GM21515 (cell line): ENCODE data around the gene NPC1.

Source experiments
- ATAC-seq: cut with Tn5 transposase; IDR thresholded peaks from one replicate; pipeline ENCODE4 v1.9.1; 2021; ENCODE audit not compliant: unreplicated experiment

NPC1 gene

DNA sequence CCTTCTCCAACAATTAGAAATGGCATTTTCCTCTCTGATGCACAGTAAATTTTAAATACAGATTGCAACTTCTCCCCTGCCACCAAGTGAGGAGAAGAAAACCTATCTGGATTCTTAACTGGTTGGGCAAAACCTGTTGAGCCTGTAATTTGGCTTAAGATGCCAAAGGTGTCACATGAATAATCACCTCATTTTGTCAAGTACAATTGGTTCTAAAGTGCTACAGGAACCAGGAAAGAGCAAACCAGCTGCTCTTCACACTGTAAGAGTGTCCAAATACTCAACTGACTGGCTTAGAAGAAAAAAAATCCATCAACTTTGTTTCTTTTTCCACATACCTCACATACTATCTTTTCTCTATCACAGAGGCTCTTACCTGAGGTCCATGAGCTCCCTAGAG, 35.4 kb downstream of the NPC1 start:
- no peak for ATAC-seq

DNA sequence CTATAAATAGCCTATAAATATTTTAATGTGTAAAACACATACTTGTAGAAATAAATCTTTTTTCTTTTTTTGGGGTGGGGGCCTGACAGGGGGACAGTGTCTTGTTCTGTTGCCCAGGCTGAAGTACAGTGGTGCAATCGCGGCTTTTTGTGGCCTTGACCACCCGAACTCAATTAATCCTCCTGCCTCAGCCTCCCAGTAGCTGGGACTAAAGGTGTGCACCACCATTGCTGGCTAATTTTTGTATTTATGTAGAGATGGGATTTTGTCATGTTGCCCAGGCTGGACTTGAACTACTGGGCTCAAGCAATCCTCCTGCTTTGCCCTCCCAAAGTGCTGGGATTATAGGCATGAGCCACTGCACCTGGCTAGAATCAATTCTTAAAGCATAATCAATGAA, 37.6 kb downstream of the NPC1 start:
- no peak for ATAC-seq

DNA sequence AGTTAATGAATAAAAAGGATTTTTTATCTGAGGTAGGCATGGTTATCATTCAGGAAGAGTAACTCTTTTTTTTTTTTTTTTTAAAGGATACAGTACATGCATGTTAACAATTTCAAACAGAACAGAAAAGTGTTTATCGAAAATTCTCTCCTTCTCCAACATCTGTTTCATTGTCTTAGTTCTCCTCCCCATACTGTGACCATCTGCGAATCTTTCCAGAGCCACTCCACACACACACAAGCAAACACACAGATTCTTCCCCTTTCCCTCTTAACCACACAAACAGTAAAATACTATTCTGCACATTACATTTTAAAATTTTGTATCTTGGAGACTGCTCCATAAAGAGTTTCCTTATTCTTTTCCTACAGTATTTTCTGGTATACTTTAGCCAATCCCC, 38.0 kb downstream of the NPC1 start:
- ATAC-seq, result no peak

DNA sequence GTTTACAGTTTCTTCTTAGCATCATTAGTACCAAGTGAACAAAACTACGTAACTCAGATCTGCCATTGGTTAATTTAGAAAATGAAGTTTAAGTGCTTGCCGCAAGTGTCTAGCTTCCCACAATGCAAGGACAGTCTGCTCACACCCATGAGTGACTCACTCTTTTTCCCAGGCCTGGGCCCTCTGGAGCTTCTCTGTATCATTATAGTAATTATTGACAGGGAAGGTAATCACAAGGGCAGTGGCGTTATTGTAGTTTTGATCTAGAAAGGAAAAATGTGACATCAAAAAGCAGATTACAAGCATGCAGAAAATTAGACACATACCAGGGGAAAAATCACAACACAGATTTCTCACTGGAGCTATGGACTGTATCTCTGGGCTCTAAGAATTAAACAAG, 38.5 kb downstream of the NPC1 start:
- ATAC-seq, result no peak

DNA sequence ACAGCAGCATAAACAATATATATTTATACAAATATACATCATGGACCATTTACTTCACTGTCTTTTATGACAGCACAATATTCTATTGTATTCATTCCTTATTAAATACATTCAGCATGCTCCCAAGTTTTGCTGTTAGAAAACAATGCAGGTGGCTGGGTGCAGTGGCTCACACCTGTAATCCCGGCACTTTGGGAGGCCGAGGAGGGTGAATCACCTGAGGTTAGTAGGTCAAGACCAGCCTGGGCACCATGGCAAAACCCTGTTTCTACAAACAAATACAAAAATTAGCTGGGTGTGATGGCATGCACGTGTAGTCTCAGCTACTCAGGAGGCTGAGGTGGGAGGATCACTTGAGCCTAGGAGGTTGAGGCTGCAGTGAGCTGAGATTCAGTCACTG, 39.0 kb downstream of the NPC1 start:
- ATAC-seq, result no peak

DNA sequence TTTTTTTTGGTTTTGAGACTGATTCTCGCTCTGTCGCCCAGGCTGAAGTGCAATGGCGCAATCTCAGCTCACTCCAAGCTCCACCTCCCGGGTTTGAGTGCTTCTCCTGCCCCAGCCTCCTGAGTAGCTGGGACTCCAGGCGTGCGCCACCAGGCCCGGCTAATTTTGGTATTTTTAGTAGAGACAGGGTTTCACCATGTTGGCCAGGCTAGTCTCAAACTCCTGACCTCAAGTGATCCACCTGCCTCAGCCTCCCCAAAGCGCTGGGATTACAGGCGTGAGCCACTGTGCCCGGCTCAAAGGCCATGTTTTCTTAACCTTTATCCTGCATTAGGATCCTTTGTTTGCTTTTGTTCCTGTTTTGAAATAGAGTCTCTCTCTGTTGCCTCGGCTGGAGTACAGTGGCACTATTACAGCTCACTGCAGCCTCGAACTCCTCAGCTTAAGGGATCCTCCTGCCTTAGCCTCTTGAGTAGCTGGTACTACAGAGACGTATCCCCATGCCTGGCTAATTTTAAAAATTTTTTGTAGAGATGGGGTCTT, 41.0 kb downstream of the NPC1 start:
- no peak for ATAC-seq

DNA sequence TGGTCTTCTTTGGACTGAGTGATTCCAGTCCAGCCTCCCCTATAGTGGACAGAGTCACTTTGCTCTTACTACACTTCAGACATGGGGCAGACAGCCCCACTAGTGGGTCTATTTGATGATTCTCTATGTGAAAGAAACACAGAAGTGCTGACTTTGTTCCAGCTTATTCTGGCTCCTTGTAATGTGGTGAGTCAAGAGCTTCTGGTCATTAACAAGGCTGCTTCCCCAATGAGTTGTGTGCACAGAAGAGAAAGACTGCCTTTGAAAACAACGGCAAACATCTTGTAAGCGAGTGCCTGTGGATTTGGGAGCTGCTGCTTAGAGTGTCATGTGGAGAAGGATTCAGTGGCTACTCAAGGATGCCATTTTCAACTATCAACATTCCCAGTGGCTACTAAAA, 43.8 kb downstream of the NPC1 start:
- no peak for ATAC-seq

DNA sequence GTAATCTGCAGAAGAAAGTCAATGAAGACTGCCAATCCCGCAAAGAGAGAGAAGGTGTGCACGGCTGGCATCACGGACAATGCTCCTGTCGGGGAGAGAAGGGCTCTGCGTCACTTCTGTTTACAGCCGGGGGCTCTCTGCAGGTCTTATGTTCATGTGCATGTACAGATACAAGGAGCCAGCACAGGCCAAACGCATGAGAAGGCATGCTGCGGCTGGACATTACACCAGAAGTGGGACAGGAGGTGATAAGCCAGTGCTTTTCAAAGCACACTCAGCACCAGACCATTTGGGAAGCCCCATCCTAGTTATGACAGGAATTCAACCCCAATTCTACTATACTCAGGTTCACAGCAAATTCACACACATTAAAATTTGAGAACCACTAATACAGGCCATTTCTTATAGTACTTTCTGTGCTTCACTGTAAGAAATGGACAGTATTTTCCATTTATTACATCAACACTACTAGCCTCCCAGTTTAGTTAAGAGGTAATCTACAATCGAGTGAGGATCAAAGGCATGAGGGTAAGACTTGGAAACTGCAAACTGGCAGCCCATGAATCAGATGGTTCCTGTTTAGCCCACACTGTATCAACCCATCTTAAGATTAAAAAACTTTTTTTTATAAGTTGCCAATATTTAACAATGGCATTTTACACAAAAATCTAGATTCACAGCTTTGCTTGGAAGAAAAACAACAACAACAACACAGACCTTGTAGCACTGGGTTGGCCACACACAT, 44.8 kb downstream of the NPC1 start:
- no peak for ATAC-seq

DNA sequence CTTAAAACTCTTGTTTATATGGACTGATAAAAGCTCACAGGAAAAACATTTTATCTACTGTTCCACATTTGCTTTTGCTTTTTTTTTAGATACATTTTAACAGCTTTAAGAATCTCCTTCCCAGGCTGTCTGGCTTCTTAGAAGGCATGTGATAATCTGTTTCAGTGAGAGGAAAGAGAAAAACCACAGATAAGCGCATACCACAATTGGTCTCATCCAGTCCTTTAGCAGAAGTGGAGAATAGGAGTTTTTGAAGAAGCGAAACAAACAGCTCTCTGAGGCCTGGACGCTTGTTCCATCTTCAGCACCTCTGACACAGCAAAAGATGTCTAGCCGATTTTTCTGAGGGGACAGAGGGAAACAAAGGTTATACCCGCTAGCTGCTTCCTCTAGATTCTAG, 45.4 kb downstream of the NPC1 start:
- ATAC-seq, result peak; percentile 55

DNA sequence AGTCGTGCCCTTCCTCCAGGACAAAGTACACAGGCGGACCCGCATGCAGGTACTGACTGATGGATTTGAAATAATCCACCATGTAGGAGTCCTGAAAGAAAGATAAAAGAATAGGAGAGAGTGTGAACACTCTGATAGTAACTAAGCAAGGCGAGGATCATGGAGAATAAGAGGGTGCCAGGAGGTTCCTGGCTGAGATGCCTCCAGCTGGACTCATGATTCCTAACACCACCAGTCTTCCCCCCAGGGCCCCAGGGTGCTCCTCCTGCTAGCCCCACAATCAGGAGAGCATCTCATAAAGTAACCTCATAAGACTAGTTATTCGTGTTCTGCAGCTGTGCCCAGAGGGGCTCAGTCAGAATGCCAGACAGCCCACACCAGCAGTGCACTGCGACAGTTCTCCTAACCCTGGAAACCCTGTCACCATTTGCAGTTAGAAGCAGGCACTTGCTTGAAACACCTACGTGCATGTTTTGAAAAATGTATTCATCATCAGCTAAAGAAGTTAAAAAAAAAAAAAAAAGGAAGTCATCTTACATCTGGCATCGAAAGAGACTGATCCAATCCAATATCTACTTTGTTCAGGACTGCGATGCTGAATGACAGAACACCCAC, 46.3 kb downstream of the NPC1 start:
- ATAC-seq, result no peak

DNA sequence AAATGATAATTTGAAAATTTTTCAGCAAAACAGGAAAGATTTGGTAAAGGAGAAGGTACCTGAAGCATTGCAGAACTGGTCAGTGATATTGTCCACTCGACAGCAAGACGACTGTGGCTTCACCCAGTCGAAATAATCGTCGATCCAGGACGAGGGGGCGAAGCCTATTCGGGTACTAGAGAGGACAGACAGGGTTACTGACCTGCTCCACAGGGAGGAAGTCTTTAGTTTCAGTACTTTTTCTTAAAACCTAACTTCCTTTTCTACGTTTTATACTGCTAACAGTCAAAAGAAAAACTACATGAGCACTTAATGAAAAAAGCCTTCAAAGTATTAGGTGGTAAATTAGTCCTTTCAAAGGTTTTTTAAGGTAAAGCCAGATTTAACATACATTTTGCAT, 47.0 kb downstream of the NPC1 start:
- ATAC-seq, result no peak

DNA sequence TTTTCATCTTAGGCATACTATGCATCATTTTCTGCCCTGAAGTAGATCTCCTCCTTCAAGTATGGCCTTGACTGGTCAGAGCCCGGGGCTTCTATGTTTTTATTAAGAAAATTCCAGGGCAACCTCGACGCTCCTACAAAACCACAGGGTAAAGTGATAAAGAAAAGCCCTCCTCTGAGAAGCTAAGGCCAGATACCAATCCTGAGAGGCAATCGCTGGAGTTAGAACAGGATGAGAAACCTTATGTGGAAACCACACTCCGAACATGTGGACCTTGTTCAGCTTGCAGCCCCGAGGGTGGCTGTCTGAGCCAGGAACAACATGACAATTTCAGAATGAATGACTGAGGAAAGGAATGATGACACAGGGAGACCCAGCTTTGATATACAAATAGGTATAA, 47.4 kb downstream of the NPC1 start:
- no peak for ATAC-seq

DNA sequence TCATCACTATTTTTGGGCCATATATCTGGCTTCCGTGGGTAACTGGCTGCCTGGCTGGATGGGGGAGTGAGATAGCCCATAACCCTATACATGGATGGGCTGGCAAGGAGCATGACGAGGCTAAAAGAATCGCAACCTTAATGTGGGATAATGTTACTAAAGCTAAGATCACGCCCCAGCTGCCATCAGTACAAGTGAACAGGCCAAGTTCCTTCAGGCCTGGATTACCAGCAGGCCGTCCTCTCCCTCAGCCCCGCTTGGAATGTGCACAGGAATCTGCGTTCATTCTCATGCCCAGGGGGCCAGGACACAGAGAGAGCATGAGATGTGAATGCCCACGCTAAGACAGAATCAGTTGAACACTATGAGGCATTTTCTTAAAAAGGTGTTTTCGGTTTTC, 48.3 kb downstream of the NPC1 start:
- no peak for ATAC-seq

DNA sequence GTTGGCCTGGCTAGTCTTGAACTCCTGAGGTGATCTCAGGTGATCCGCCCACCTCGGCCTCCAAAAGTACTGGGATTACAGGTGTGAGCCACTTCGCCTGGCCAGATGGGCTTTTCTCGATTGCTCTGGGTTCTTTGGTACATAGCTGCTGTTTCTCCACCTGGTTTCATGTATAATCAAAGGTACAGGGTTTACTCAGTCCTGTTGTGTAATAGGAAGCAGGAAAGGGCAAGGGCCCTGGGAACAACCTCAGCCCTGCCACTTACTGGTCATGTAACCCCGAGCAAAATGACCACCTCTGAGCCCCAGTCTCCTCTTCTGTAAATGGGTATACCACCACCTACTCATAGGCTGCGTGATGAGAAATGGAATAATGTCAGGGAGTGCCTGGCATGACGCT, 49.0 kb downstream of the NPC1 start:
- no peak for ATAC-seq

DNA sequence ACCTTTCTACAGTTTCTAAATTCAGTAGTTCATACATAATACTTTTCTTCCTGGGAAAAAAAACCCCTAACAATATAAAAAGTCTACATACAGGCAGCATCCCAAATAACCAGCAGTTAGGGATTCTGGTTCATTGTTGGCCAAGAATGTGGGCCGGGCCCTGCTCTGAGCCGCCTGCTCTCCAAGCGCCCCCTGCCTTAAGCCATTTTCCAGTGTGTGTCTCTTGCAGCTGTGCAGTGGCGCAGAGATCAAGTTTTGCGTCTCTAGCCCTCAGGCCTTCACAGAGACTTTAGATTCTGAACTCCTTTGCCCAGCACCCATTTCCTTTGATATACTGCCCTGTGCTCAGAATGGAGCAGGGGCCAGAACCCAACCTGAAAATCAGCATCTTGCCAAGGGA, 50.1 kb downstream of the NPC1 start:
- ATAC-seq, result no peak

DNA sequence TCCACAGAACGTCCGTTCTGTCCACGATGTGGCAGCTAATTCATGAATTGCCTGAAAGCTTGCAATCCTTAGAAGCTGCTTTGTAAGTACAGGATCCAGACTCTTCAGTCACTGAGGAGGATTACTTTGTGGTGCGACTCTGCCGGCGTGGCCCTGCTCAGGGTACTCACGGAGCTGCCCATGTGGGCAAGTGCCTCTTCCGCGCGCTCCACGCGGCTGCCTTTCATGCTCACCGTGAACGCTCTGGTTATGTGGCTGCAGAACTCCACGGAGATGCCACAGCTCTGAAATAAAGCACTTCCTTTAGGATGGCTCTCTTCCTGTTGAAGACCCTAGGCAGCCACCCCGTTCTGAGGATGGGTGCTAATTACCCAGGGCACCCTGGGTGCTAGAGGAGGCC, 52.0 kb downstream of the NPC1 start:
- ATAC-seq, result no peak

DNA sequence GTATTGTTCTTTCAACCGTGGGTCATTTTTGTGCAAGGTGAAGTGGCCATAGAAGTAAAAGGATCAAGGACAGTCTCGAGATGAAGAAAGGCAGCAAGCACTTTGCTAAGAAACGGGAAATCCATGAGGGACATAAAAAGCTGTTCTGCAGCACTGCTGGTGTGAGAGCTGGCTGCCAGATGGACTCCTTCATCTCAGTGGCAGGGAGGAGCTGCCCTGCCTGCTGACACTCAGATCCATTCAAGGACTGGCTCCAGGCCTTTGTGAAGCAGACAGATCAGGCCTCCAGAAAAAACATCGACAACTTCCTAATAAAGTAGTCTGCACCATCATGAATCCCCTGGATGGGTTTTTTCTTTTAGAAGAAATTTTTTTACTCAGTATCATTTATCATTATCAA, 53.5 kb downstream of the NPC1 start:
- ATAC-seq, result no peak

DNA sequence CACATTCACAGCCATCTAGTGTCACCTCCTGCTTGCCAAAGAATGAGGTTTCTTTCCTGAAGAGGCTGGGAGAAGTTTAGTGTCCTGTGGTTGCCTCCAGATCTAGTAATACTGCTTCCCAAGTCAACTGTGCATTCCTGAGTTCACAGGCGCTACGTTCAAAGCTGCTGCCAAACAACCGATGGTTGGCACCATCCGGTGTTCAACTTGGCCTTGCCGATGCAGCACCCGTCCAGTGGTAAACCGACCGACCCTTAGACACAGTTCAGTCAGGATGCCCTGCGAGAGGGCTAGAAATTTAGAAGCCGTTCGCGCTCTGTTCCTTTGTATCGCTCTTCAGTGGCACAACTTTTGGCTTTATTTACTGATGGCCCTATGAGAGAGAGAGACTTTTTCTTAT, 54.4 kb downstream of the NPC1 start:
- ATAC-seq, result no peak

DNA sequence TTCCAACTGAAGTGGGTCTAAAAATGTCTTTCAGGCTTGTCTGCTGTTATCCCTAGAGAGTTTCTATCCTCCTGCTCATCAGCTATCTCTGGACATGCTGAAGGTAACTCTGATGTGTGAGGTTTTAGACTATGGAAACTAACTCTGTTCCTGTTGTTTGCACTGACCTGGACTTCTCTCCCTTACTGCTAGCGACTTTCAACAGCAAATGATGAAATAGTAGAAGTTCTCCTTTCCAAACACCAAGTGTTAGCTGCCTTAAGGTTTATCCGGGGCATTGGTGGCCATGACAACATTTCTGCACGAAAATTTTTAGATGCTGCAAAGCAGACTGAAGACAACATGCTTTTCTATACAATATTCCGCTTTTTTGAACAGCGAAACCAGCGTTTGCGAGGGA, 56.1 kb downstream of the NPC1 start:
- no peak for ATAC-seq

DNA sequence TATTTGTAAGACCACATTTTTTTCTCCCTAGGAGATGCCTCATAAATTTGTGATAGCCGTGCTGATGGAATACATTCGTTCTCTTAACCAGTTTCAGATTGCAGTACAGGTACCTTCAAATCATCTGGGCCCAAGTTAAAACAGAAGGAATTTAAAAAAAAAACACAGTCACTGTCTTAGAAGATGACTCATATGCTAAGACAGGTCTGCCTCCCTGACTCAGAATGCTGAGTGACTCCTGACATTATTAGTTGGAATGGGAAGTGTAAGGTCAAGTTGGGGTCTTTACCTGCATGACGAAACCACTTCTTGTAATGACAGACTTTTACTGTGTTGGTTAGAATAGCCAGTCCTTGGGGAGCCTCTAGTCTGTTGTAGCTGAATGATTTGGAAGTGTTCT, 56.7 kb downstream of the NPC1 start:
- no peak for ATAC-seq

DNA sequence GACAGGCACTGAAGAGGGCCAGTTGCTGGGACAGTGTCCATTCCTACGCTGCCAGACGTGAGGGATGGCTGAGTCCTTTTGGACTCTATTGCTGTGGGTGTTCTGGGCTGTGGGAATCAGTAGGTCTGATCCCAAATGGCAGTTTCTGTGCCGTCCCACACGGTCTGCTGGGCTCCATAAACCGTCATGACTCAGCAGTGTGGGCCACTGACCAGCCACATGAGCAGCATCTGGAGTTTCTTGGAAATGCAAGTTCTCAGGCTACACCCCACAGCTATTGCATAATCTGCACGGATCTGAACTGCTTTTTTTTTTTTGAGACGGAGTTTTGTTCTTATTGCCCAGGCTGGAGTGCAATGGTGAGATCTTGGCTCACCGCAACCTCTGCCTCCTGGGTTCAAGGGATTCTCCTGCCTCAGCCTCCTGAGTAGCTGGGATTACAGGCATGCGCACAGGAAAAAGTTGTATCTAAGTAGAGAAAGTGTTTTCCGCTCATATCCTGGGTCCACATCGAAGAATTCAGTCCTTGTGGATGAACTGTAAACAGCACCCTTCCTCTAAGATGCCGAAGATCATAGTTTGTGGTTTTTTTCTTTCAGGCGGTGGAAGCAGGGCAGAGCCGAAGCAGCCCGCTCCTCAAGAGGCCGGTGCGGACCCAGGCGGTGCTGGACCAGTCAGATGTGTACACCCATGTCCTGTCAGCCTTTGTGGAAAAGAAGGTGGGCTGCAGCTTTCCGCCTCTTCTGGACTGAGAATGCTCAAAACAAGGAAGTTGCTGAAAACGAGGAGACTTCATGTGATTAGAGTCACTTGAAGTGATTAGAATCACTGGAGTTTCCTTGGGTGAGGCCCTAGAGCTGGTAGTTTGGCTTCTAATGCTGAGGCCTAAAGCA, 57.5 kb downstream of the NPC1 start:
- no peak for ATAC-seq
